GM19468 (cell line): ENCODE measurements around the gene POFUT2.

Experiments
- ATAC-seq: cut with Tn5 transposase; IDR thresholded peaks from one replicate; pipeline ENCODE4 v1.9.1; 2021; ENCODE audit warnings: mild to moderate bottlenecking, moderate library complexity, moderate number of reproducible peaks; ENCODE audit not compliant: unreplicated experiment; ENCODE audit errors: extremely low read depth

The POFUT2 gene

DNA sequence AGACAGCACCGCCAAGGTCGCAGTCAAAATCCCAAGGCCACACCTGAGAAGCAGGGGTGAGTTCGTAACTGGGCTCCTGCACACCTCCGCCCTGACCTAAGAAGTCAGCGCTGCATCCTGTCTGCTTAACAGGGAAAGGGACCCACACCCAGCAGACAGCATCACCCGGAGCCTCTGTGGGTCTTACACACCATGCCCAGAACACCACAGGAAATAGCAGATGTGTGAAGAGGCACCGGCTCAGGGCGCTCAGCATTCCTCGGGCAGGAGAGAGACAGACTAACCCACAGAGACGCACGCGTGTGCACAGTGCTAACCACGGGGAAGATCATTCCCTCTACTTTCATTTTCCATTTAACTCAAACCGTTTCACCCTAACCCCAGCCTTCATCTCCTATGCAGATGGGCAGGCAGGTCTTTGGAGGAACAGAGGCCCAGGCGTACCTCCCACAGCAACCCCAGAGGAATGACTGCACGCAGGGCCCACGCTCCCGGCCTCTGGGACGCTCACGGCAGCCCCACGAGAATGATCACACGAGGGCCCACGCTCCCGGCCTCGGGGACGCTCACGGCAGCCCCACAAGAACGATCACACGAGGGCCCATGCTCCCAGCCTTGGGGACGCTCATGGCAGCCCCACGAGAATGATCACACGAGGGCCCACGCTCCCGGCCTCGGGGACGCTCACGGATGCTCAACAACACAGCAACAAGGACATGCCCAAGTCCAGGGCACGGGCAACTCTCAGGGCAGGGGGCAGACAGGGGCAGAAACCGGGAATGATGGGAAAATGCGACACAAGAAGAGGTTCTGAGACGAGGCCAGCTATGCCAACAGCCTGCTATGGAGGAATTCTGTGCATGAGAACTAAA, 20.9 kb downstream of the POFUT2 start:
- ATAC-seq: no peak

DNA sequence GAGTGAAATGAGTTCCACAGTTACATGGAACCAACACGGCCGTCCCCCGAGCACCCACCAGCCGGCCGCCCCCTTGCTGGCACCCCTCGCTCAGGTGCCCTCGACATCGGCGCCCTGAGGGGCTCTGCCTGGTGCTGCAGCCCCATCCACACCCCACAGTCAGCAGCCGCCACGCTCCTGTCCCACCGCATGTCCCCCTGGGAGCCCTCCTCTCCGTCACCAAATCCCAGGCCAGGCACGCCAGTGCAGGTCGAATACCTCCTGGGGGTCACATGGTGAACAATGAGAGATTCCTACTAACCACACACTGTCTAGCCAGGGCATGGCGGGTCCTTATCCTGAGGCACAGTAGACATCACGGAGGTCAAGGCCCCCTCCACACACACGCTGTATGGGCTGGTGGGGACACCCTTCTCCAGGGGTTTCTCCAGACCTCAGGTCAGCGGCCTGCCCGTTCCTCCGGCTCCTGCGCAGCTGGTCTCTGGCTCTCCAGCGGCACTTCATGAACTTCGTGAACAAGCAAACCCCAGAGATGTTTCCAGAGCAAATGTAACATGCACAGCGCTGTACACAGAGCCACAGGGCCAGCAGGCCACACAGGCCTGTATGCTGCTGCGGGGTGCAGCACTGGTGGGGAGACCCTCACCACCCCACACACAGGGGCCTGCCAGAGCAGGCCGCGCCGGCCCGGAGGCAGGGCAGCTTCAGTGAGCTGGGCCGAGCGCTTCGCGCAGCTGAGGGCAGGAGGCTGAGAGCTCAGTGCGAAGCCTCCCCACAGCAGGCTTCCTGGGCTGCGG, 21.8 kb downstream of the POFUT2 start:
- ATAC-seq: no peak

DNA sequence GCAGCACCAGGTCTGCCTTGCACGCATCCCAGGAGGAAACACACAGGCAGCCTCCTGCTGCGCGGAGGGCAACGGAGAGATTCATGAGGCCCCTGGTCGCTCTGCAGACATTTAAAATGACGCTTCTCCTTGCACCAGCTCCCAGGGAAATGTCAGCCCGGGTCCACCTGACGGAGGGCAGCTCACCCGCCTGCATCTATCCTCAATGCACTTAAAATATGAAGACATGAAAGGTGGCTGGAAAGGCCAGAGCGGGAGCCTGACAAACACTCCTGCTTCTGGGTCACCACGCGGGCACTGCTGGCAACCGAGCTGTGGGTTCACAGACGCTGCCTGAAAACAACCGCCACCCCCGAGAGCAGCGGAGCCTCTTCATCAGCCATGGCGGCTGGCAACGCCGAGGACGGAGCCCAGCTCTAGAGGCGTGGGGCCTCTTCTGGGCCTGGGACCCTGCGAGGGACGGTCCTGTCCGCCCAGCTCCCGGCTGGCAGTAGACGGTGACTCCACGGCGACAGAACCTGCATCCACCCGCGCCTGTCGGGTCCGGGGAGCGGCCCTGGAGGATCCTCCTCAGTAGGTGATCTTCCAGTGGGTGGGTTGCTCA, 22.7 kb downstream of the POFUT2 start:
- ATAC-seq: no peak

DNA sequence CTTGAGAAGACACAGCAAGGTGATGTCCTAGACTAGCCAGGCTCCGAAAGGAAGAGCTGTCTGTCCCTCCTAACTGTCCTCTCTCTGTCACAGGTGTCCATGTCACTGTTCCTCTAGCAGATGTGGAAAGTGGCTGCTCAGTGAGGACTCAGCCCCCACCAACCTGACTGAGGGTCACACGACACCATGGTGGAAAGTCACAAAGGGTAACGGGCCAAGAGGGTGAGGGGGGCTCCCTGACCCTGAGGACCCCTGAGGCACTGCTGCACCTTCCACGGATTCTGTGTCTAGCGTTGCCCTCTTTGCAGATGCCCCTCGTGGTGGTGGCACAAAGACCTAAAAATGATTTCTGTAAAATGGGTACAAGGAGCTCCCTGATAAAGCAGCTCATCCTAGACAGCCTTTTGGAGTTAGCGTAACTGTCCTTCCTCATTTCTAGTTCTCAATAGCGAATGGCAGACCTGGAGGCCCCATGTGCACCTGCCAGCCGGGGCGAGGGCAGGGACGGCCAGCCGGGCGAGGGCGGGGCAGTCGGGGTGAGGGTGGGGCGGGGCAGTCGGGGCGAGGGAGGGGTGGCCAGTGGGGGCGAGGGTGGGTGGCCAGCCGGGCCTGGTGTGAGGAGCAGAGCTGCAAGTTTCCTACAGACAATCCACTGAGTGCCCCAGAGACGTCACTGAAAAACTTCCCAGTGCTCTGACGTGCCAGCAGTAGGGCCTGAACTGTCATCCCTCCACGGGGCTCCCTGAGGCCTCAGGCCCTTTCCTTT, 23.4 kb downstream of the POFUT2 start:
- ATAC-seq: no peak

DNA sequence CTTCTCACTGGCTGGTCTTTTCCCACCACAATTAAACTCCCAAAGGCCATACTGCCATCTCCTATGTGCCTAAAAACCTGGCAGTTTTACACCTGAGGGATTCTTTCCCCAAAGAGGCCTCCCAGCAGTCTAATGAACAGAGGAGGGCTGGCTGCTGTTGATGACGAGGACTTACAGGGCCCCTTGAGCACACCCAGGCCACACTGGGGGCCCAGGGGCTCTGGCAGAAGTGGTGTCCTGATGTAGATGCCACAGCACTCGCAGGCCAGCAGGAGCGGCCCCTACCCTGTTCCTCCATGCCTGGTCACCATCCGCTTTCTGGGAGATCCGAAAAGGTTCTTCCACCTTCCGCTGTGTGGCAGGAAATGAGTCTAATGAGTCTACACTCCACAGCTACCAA, 24.2 kb downstream of the POFUT2 start:
- ATAC-seq: no peak

DNA sequence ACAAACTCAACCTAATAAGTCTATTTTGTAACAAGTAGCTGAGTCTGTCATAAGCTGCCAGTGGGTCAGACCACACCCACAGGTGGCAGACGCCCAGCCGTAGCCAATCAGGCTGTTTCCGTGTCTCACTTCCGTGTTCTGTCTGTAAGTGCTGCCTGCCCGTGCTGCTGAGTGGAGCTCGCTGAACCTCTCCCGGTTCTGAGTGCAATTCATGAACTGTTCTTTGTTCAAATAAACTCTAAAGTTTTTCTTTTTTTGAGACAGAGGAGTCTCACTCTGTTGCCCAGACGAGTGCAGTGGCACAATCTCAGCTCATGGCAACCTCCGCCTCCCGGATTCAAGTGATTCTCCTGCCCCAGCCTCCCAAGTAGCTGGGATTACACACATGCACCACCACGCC, 25.1 kb downstream of the POFUT2 start:
- no peak for ATAC-seq

DNA sequence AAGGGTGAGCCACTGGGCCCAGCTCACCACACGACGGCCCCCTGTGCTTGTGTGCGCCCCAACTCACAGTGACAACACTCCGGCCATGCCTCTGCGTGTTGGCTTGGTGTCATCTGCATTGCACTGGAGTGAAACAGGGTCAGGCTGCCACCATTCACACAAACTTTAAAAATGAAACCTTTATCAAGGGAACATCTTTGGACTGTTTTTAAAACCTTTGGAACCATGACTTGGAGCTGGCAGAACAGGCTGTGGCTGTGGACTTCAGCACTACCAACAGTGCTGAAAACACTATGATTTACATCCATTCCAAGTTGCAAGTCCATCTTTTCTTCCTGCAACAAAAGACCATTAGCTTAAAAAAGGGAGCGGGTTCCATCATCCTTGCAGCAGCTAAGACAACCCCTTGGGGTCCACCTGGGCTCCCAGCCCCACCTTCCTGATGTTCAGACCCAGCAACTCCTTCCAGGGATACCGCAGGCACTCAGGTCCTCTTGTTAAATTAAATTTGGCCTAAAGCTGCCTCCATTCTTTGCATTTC, 25.6 kb downstream of the POFUT2 start:
- ATAC-seq: no peak

DNA sequence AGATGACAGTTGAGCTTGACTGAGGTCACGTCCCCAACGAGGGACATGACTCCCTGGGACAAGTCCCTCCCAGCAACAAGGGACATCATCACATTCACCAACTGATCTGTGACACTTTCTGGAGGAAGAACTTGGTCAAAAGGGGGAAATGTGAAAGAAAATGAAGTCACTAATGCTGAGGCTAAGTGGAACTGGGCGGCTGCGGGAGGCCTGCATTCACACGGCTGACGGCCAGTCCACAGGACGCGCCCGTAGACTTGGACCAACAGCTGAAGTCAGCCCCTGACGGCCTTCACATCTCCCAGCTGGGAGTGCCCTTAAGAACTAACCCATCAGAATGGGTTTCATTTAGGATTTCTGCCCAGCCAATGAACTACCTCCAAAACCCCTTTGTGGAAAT, 26.6 kb downstream of the POFUT2 start:
- ATAC-seq: no peak

DNA sequence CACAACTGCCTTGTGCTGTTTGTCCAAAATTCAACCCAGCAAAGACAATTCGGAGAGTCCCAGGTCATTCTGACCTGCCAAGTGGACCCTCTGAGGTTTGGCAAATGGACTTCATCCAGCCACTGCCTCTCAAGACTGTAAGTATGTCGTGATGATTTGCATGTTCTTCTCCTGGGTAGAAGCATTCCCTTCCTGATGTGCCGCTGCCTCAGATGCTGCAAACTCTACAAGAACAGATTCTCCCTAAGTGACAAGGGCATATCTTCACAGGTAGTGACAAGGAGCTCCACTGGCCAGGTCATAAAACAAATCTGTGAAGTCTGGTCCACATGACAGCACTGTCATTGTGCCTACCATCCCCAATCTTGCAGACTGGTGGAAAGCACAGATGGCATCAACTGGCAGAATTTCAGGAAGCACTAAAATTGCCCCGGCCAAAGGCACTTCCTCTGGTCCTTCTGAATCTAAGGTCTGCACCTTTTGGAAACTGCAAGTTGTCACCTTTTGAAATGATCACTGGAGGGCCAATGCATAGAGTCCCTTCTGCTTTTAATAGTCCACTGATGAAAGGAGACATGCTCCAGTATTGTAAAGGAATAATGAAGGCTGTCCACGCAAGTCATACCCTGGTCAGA, 27.4 kb downstream of the POFUT2 start:
- no peak for ATAC-seq

DNA sequence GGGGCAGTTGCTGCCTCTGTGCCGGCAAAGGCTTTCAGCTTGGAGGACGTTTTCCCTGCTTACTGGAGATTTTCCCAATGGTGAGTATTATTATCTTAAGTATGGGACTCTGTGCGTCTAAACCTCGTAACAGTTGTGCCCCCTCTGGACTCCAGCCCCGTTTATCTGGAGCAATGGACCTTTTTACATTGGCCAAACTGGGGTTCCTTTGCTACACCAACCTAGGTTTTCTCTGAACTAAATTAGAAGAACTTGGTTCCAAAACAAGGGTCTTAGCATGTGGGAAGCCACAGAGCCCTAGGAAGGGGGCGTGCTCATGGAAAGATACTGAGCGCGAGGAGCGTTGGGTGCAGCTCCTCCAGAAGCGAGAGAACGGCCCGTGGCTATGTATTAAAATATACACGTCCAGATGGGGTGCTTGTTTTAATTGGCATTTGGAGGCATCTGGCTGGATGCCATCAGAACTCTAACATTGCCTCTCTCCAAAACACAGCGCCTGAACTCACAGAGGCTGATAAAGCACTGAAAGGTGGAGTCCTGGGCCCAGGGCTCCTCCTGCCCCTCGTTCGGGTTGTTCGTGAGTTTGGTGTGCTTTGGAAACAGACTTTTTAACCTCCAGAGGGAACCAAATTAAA, 28.4 kb downstream of the POFUT2 start:
- ATAC-seq: no peak

DNA sequence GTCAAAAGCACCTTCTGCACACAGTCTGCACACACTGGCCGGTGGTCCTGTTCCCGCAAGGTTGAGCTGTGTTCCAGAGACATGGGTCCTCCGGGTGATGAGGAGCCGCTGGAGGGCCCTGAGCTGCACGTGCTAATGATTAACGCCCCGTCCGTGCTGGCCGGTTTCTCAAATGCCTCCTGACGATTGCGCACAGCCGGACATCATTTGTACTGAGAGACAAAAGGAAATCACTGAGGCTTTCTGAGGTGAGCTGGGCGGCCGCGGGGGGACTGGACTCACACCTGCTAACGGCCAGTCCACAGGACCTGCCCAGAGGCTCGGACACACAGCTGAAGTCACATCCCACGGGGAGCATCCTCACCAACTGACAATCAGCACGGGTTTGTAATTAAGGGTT, 29.2 kb downstream of the POFUT2 start:
- ATAC-seq: no peak

DNA sequence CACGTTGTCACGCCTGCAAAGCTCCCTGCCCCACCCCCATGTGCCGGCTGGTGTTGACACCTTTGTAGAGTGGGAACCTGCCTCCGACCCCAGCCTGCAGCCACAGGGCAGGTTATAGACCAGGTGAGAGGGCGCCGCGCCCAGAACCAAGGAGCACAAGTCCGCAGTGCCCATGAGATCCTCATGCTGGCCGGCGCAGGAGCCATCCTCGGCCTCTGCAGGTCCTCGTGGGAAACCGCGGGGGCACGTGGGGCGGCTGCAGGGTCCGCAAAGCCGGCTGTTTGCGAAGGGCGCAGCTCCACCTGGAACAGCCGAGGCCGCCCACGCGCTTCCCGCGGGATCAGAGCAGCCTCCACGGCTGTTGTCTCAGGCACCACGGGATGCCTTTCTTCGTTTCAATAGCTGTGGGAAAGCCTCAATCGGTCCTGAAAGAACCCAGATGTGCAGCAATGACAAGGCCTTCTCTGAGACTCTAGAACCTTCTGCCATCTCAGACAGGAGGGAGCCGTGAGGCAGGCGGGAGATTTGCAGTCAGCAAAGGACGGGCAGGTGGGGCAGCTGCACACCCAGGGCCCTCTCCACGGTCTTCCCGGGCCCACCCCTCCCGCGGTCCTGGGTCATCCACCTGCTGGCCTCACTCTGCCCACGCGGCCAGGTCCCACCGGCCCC, 29.9 kb downstream of the POFUT2 start:
- ATAC-seq: no peak

DNA sequence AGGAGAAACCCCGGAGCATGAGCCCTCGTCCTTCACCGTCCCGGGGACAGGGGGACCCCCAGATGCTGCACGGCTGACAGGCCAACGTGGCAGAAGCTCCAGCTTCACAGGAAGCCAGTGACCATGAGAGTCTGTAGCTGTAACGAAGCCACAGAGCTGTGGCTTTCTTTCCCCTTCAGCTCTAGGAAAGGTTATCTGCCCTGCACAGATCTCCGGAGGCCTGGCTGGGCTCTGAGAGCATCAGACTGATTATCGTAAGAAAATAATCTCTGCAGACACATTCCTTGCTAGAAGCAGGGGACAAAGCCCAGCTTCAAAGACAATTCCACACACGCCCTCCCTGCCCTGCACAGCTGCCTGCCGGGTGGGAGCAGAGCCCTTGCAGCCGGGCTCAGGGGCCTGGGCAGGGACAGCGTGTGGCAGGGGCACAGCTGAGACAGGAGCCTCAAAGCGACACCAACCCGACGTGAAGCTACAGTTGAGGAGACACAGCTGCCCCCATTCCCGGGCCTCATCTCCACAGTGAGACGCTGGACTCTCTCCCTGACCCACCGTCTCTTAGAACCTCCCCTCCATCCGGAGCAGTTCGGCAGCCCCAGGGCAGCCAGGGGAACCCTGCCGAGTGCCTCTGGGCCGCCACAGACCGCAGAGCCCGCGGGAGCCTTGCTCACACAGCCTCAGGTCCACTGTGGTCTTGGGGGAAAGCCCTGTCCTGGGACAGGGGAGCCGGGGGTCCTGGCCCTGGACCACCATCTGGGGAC, 30.6 kb downstream of the POFUT2 start:
- ATAC-seq: no peak

DNA sequence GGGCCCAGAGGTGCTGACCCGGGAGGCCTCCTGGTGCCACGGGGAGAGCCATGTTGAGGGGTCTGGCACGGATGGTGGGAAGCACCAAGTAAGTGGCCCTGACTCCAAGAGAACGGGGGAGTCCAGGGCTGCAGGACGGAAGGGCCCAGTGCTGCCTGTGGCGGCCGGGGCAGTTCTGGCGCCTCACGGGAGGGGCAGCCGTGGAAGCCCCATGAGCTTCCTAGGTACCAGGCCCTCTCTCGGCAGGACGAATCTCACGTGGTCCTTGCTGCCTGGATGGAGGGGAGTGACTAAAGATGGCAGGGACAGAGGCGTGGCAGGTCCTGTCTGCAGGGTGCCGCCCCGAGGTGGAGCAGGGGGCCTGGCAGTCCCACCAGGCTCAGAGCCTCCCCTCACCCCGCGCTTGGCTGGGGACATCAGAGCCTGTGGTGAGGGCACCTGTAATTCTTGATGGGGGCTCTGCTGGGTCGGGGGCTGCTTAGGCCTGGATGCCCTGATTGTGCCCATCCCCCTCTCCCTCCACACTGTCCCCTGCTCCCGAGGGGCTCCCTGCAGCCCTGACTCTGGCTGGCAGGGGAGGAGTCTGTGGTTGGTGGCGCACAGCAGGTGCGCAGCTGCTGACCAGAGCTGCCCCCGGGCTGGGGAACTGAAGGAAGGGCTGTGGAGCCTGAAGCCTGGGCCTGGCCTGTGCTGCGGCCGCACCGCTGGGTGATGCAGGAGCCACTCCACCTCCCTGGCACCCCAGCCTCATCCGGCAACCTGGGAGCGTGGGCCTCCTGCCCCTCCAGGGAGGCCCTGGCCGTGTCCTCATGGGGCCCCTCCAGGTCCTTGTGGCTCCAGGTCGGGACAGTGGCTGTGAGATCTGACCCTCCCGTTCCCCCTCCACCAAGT, 31.4 kb downstream of the POFUT2 start:
- no peak for ATAC-seq

DNA sequence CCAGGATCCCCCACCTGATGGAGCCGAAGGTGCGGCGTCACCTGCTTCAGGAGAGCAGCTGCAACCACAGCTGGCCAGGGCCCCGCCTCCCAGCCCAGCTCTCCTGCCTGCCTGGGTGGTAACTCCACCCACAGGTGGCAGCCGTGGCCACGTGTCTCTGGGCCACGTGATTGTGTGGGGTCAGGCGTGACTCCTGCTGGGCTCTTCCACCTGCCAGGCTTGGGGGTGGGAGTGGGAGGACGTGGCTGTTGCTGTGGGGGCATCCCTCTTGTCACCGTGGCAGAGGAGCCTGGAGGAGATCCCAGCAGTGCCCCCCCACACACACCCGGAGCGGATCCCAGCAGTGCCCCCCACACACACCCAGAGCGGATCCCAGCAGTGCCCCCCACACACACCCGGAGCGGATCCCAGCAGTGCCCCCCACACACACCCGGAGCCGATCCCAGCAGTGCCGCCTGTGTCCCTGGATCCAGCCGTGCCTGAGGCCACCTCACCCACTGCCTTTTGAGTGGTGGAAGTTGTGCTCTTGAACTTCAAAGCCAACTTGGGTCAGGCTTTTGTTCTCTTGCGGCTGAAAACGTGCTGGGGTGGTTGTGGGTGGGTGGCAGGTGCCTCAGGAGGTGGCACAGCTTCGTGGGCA, 32.2 kb downstream of the POFUT2 start:
- no peak for ATAC-seq

DNA sequence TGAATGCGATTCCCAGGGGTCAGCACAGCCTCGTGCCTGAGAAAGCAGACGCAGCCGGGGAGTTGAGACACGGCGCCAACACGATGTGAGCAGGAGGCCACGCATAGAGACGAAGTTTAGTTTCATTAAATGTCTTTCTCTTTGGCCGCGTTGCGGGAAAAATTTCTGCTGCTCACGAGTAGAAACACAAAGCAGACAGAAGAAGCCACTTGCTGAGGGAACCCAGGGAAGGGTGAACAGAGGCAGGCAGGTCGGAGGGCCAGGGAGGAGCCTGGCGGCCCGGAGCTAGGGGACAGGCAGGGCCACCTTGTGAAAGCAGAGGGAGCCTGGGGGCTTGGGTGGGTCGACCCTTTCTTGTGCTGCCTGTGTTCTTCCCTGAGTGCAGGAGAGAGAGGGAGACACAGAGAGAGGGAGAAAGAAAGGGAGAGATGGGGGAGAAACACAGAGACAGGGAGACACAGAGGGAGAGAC, 33.2 kb downstream of the POFUT2 start:
- no peak for ATAC-seq
